GM23338 (cell line): ENCODE data around the gene MEX3B. TPM values are rescaled to one million over a fixed set of nuclear protein-coding genes. Genes with fewer than 3 reads are reported as not detected.

Experiments used
- ATAC-seq: fragments of 200-7000 bp; cut with Tn5 transposase; 3 replicates; pipeline ENCODE4 v1.9.1; 2020
- DNase-seq: peaks from one replicate; pipeline ENCODE4 v3.0.0-alpha.2; 2015; ENCODE audit warnings: low spot score
- H2AFZ ChIP-seq: fragments of 200-600 bp; sonication (generic); 2 replicates; pipeline ENCODE4 v1.8.0; 2016; ENCODE audit warnings: antibody characterized with exemption, mild to moderate bottlenecking, moderate library complexity
- H3F3A ChIP-seq: fragments of 200-600 bp; sonication (generic); replicated peaks from 2 replicates; pipeline ENCODE4 v1.8.0; 2017; ENCODE audit warnings: antibody characterized with exemption, mixed run types, low read depth
- H3K27ac ChIP-seq: fragments of 200-600 bp; sonication (generic); 2 replicates; pipeline ENCODE4 v1.6.1; 2016; ENCODE audit warnings: low read depth
- H3K27me3 ChIP-seq: fragments of 200-600 bp; sonication (generic); 2 replicates; pipeline ENCODE4 v1.8.0; 2016; ENCODE audit warnings: mild to moderate bottlenecking, mixed run types, moderate library complexity; ENCODE audit not compliant: insufficient read depth
- H3K36me3 ChIP-seq: fragments of 200-600 bp; sonication (generic); 2 replicates; pipeline ENCODE4 v1.8.0; 2016; ENCODE audit warnings: mild to moderate bottlenecking; ENCODE audit not compliant: insufficient read depth
- H3K4me1 ChIP-seq: fragments of 200-600 bp; sonication (generic); 2 replicates; pipeline ENCODE4 v1.8.0; 2016; ENCODE audit warnings: mild to moderate bottlenecking, moderate library complexity; ENCODE audit not compliant: insufficient read depth
- H3K4me2 ChIP-seq: fragments of 200-600 bp; sonication (generic); 2 replicates; pipeline ENCODE4 v1.7.1; 2017; ENCODE audit warnings: mixed run types
- H3K4me3 ChIP-seq: fragments of 200-600 bp; sonication (generic); 2 replicates; pipeline ENCODE4 v1.6.1; 2016; ENCODE audit warnings: mixed run types
- H3K79me2 ChIP-seq: fragments of 200-600 bp; sonication (generic); replicated peaks from 2 replicates; pipeline ENCODE4 v1.8.0; 2017; ENCODE audit warnings: mild to moderate bottlenecking; ENCODE audit not compliant: insufficient read depth
- H3K9me2 ChIP-seq: fragments of 200-600 bp; sonication (generic); 2 replicates; pipeline ENCODE4 v1.8.0; 2017; ENCODE audit not compliant: insufficient read depth
- H4K20me1 ChIP-seq: fragments of 200-600 bp; sonication (generic); replicated peaks from 2 replicates; pipeline ENCODE4 v1.8.0; 2017; ENCODE audit warnings: mild to moderate bottlenecking; ENCODE audit not compliant: insufficient read depth
- H3K27ac Mint-ChIP-seq: 2 replicates; pipeline ENCODE4 v1.8.0; 2020; ENCODE audit warnings: inconsistent platforms, mild to moderate bottlenecking, moderate library complexity, mixed read lengths
- H3K27me3 Mint-ChIP-seq: 3 replicates; pipeline ENCODE4 v1.8.0; 2022; ENCODE audit warnings: low read depth, mild to moderate bottlenecking, moderate library complexity, mixed read lengths, inconsistent platforms; ENCODE audit not compliant: insufficient read depth, poor library complexity
- H3K36me3 Mint-ChIP-seq: 3 replicates; pipeline ENCODE4 v1.8.0; 2021; ENCODE audit warnings: low read depth, mild to moderate bottlenecking, inconsistent platforms, moderate library complexity, mixed read lengths
- H3K4me1 Mint-ChIP-seq: 3 replicates; pipeline ENCODE4 v1.8.0; 2020; ENCODE audit warnings: mild to moderate bottlenecking, inconsistent platforms, mixed read lengths
- H3K4me3 Mint-ChIP-seq: 3 replicates; pipeline ENCODE4 v1.8.0; 2021; ENCODE audit warnings: moderate library complexity, mild to moderate bottlenecking, inconsistent platforms, mixed read lengths
- H3K9me3 Mint-ChIP-seq: 3 replicates; pipeline ENCODE4 v1.8.0; 2020; ENCODE audit warnings: moderate library complexity, mild to moderate bottlenecking, inconsistent platforms, mixed read lengths
- CREB1 ChIP-seq: fragments of 250-450 bp; sonication (Bioruptor Pico); IDR thresholded peaks from 2 replicates; pipeline ENCODE4 v1.5.0; 2020; ENCODE audit warnings: low read depth, mild to moderate bottlenecking, moderate library complexity
- EZH2 ChIP-seq: fragments of 200-600 bp; sonication (generic); IDR thresholded peaks from one replicate; pipeline ENCODE4 v1.8.0; 2017; ENCODE audit warnings: antibody characterized with exemption, mild to moderate bottlenecking, low read depth; ENCODE audit not compliant: unreplicated experiment
- EZH2phosphoT487 ChIP-seq: fragments of 200-600 bp; sonication (generic); IDR thresholded peaks from one replicate; pipeline ENCODE4 v1.8.1; 2018; ENCODE audit warnings: antibody characterized with exemption; ENCODE audit not compliant: unreplicated experiment
- JUNB ChIP-seq: IDR thresholded peaks from one replicate; pipeline ENCODE4 v1.6.1; 2016; ENCODE audit warnings: antibody characterized with exemption; ENCODE audit not compliant: unreplicated experiment
- NANOG ChIP-seq: IDR thresholded peaks from 2 replicates; pipeline ENCODE4 v1.6.1; 2016; ENCODE audit warnings: antibody characterized with exemption, borderline replicate concordance
- POLR2AphosphoS5 ChIP-seq: IDR thresholded peaks from 2 replicates; pipeline ENCODE4 v1.6.1; 2016; ENCODE audit warnings: antibody characterized with exemption, low read depth
- STAT1 ChIP-seq: IDR thresholded peaks from one replicate; pipeline ENCODE4 v1.6.1; 2016; ENCODE audit warnings: antibody characterized with exemption; ENCODE audit not compliant: unreplicated experiment
- ZNF114 ChIP-seq: fragments of 250-450 bp; sonication (Bioruptor Pico); IDR thresholded peaks from 2 replicates; pipeline ENCODE4 v1.5.0; 2020; ENCODE audit warnings: mild to moderate bottlenecking, moderate library complexity
- ZNF331 ChIP-seq: fragments of 250-450 bp; sonication (Bioruptor Pico); IDR thresholded peaks from 2 replicates; pipeline ENCODE4 v1.5.0; 2020; ENCODE audit warnings: low read depth, mild to moderate bottlenecking, moderate library complexity
- ZNF462 ChIP-seq: fragments of 250-450 bp; sonication (Bioruptor Pico); IDR thresholded peaks from 2 replicates; pipeline ENCODE4 v1.5.0; 2020; ENCODE audit warnings: mild to moderate bottlenecking, moderate library complexity
- polyA plus RNA-seq: library from polyadenylated mRNA; unstranded; fragments of >200 nt; fragmentation: Nextera tagmentation; extraction: Ambion mirVana; gene quantifications from 2 replicates; pipeline ENCODE4 v1.2.1, GENCODE V29; 2016
- total RNA-seq: library from RNA; depleted of rRNA; stranded (reverse); fragments of >200 nt; shearing (Covaris generic); gene quantifications from 2 replicates; pipeline ENCODE4 v1.2.3, GENCODE V29; 2014
- TF ChIP-seq, protein P1 (sequence below), 2 experiments: fragments of 200-600 bp in 1 of 2; sonication (generic) in 1 of 2; conservative IDR thresholded peaks; 2 replicates each; pipeline versions ENCODE4 v1.5.1 to v1.6.1; 2016 to 2017; ENCODE audit warnings: antibody characterized with exemption in 2 of 2, low read depth in 2 of 2, mild to moderate bottlenecking in 2 of 2, moderate library complexity in 1 of 2
- TF ChIP-seq, protein P2 (sequence below): IDR thresholded peaks from 2 replicates; pipeline ENCODE4 v1.6.1; 2016; ENCODE audit warnings: antibody characterized with exemption
- TF ChIP-seq, protein P3 (sequence below): IDR thresholded peaks from one replicate; pipeline ENCODE4 v1.6.1; 2018; ENCODE audit warnings: antibody characterized with exemption; ENCODE audit not compliant: unreplicated experiment

MEX3B gene
- total and polyA plus RNA-seq, 2 experiments from 2014 or later = 5.3 to 15.7 TPM

- no peak overlapping the region for H3K27ac Mint-ChIP-seq
- H3K4me2 ChIP-seq = peak overlapping the region; percentile 96
These were observed 1.9 kb downstream of the MEX3B start for GRCh38 chr15:82043796-82044372.

More at GRCh38 chr15:82043796-82044372, 1.9 kb downstream of the MEX3B start:
- no peaks in the 10 kb centered on the region for H3K9me2 ChIP-seq
- H3K4me3 Mint-ChIP-seq = peak overlapping the region; percentile 94
- DNase-seq = peak; percentile 62
- no peaks in the 10 kb centered on the region for H3F3A ChIP-seq
- peaks cover 8% of the 10 kb centered on the region; the same call in 2 of the 3 replicates for H3K36me3 Mint-ChIP-seq
- H3K27ac ChIP-seq = no peak overlapping the region
- TF ChIP-seq ZNF462 = no peak
- TF ChIP-seq EZH2 = no peak
- TF ChIP-seq ZNF331 (CRISPR knock-in tag) = no peak
- no peak for TF ChIP-seq STAT1
- no peak for TF ChIP-seq EZH2phosphoT487
- TF ChIP-seq POLR2AphosphoS5 = no peak
- TF ChIP-seq NANOG = no peak
- TF ChIP-seq, protein P1, sequence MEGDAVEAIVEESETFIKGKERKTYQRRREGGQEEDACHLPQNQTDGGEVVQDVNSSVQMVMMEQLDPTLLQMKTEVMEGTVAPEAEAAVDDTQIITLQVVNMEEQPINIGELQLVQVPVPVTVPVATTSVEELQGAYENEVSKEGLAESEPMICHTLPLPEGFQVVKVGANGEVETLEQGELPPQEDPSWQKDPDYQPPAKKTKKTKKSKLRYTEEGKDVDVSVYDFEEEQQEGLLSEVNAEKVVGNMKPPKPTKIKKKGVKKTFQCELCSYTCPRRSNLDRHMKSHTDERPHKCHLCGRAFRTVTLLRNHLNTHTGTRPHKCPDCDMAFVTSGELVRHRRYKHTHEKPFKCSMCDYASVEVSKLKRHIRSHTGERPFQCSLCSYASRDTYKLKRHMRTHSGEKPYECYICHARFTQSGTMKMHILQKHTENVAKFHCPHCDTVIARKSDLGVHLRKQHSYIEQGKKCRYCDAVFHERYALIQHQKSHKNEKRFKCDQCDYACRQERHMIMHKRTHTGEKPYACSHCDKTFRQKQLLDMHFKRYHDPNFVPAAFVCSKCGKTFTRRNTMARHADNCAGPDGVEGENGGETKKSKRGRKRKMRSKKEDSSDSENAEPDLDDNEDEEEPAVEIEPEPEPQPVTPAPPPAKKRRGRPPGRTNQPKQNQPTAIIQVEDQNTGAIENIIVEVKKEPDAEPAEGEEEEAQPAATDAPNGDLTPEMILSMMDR (conservative IDR thresholded peaks at IDR 0.05; ENCODE audit: low read depth in 2 of 2) = no peak
- no peak for TF ChIP-seq CREB1 (CRISPR knock-in tag)
- TF ChIP-seq, protein P2, sequence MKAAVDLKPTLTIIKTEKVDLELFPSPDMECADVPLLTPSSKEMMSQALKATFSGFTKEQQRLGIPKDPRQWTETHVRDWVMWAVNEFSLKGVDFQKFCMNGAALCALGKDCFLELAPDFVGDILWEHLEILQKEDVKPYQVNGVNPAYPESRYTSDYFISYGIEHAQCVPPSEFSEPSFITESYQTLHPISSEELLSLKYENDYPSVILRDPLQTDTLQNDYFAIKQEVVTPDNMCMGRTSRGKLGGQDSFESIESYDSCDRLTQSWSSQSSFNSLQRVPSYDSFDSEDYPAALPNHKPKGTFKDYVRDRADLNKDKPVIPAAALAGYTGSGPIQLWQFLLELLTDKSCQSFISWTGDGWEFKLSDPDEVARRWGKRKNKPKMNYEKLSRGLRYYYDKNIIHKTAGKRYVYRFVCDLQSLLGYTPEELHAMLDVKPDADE = no peak
- TF ChIP-seq JUNB = no peak
- no peak for TF ChIP-seq ZNF114
- TF ChIP-seq, protein P3, sequence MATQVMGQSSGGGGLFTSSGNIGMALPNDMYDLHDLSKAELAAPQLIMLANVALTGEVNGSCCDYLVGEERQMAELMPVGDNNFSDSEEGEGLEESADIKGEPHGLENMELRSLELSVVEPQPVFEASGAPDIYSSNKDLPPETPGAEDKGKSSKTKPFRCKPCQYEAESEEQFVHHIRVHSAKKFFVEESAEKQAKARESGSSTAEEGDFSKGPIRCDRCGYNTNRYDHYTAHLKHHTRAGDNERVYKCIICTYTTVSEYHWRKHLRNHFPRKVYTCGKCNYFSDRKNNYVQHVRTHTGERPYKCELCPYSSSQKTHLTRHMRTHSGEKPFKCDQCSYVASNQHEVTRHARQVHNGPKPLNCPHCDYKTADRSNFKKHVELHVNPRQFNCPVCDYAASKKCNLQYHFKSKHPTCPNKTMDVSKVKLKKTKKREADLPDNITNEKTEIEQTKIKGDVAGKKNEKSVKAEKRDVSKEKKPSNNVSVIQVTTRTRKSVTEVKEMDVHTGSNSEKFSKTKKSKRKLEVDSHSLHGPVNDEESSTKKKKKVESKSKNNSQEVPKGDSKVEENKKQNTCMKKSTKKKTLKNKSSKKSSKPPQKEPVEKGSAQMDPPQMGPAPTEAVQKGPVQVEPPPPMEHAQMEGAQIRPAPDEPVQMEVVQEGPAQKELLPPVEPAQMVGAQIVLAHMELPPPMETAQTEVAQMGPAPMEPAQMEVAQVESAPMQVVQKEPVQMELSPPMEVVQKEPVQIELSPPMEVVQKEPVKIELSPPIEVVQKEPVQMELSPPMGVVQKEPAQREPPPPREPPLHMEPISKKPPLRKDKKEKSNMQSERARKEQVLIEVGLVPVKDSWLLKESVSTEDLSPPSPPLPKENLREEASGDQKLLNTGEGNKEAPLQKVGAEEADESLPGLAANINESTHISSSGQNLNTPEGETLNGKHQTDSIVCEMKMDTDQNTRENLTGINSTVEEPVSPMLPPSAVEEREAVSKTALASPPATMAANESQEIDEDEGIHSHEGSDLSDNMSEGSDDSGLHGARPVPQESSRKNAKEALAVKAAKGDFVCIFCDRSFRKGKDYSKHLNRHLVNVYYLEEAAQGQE = no peak
- no peaks in the 10 kb centered on the region; the same call in 2 of the 3 replicates for H3K9me3 Mint-ChIP-seq
- H3K4me3 ChIP-seq = peak overlapping the region; percentile 96
- ATAC-seq = peak; percentile 1
- peaks cover 23% of the 10 kb centered on the region for H3K4me1 ChIP-seq
- H3K79me2 ChIP-seq = peaks cover 9% of the 10 kb centered on the region; the same call in 1 of the 2 replicates
- peaks cover 30% of the 10 kb centered on the region for H4K20me1 ChIP-seq
- H3K27me3 Mint-ChIP-seq = peaks cover 41% of the 10 kb centered on the region
- H3K27me3 ChIP-seq = peaks cover 31% of the 10 kb centered on the region
- 0 out of 2 replicates have a peak, but pooled peaks cover 7% of the 10 kb centered on the region for H3K36me3 ChIP-seq
- peak overlapping the region; percentile 89; the same call in 1 of the 2 replicates for H2AFZ ChIP-seq
- H3K4me1 Mint-ChIP-seq = peaks cover 29% of the 10 kb centered on the region
